Measurements from ENCODE around the gene XCR1. TPM values are rescaled to one million over a fixed set of nuclear protein-coding genes. Genes with fewer than 3 reads are reported as not detected.
A peak's percentile ranks its signal among the peaks of the same experiment; 100 is the strongest.

Gene XCR1
- total RNA-seq, 1 donor from 2014 or later, result 0.32 TPM

GRCh38 chr3:46061108-46061720, 33.9 kb upstream of the XCR1 start:
- ATAC-seq, result no peak
- intact Hi-C loops (cut with DNase I), result no loop called here
- H3K27ac ChIP-seq, result no peak overlapping the region
- H3K4me3 ChIP-seq, result no peak overlapping the region
- H3K9me3 ChIP-seq, result no peaks in the 10 kb centered on the region
- TF ChIP-seq CTCF (IDR thresholded peaks at IDR 0.05), result no peak
- peaks cover 18% of the 10 kb centered on the region for H3K4me1 ChIP-seq
- no peaks in the 10 kb centered on the region for H3K27me3 ChIP-seq (ENCODE audit: low read depth)
- no peak for DNase-seq
- H3K36me3 ChIP-seq, result no peaks in the 10 kb centered on the region

GRCh38 chr3:46060551-46060950, 33.3 kb upstream of the XCR1 start:
- DNase-seq (no peak), ATAC-seq (no peak)
- intact Hi-C loops (cut with DNase I), result no loop called here
- no peak overlapping the region for H3K27ac ChIP-seq
- H3K27me3 ChIP-seq (ENCODE audit: low read depth), result no peaks in the 10 kb centered on the region
- peaks cover 18% of the 10 kb centered on the region for H3K4me1 ChIP-seq
- TF ChIP-seq CTCF (IDR thresholded peaks at IDR 0.05), result no peak
- H3K4me3 ChIP-seq, result no peak overlapping the region
- no peaks in the 10 kb centered on the region for H3K36me3 ChIP-seq
- H3K9me3 ChIP-seq, result no peaks in the 10 kb centered on the region

- no peaks in the 10 kb centered on the region for H3K27me3 ChIP-seq (ENCODE audit: low read depth)
- H3K27ac ChIP-seq, result no peak overlapping the region
- TF ChIP-seq CTCF (IDR thresholded peaks at IDR 0.05), result no peak
- H3K4me1 ChIP-seq, result peaks cover 12% of the 10 kb centered on the region
- intact Hi-C loops (cut with DNase I), result no loop called here
- H3K4me3 ChIP-seq, result no peak overlapping the region
- no peaks in the 10 kb centered on the region for H3K36me3 ChIP-seq
- no peaks in the 10 kb centered on the region for H3K9me3 ChIP-seq
- ATAC-seq (peak; percentile 37 to 54), DNase-seq (no peak)
These were observed 32.1 kb upstream of the XCR1 start for GRCh38 chr3:46059432-46059831.

GRCh38 chr3:46058981-46059380, 31.7 kb upstream of the XCR1 start:
- no peaks in the 10 kb centered on the region for H3K36me3 ChIP-seq
- no peak for ATAC-seq
- no peaks in the 10 kb centered on the region for H3K9me3 ChIP-seq
- no peak overlapping the region for H3K4me3 ChIP-seq
- no peak for DNase-seq
- no peaks in the 10 kb centered on the region for H3K27me3 ChIP-seq (ENCODE audit: low read depth)
- H3K27ac ChIP-seq, result no peak overlapping the region
- intact Hi-C loops (cut with DNase I), result no loop called here
- H3K4me1 ChIP-seq, result peaks cover 12% of the 10 kb centered on the region
- no peak for TF ChIP-seq CTCF (IDR thresholded peaks at IDR 0.05)

DNA sequence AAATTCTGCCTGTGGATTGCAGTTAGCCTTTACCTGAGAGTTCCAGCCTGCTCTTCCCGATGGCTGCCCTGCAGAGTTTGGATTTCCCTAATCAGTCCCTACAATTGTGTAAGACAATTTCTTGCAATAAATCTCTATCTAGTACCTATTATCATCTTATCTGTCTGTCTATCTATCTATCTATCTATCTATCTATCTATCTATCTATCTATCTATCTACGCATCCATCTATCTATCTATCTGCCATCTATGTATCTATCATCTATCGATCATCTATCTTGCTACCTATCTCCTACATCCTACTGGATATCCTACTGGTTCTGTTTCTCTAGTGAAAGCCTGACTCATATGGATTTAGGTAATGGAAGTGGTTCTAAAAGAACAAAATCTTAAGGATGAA, 30.4 kb upstream of the XCR1 start:
- Histone ChIP-seq H3K9me3 (no peaks in the 10 kb centered on the region), H3K4me3 (no peak overlapping the region), H3K27ac (no peak overlapping the region), H3K4me1 (peaks cover 3% of the 10 kb centered on the region), H3K36me3 (no peaks in the 10 kb centered on the region), H3K27me3 (ENCODE audit: low read depth) (no peaks in the 10 kb centered on the region)
- no peak for DNase-seq
- no peak for ATAC-seq
- intact Hi-C loops (cut with DNase I), result no loop called here
- TF ChIP-seq CTCF (IDR thresholded peaks at IDR 0.05), result no peak
